Measurements from ENCODE around the gene ZNF780B. TPM values are rescaled to one million over a fixed set of nuclear protein-coding genes. Genes with fewer than 3 reads are reported as not detected.

ZNF780B gene
- total RNA-seq = 10 to 100 TPM in 1 of 2 donors, 1 to 10 TPM in 1; 8.3 to 12.5 TPM

- Histone ChIP-seq H3K27ac (peak within 1 kb of the TSS in 3 of 4 donors; percentile 9 to 64 (median 59)), H3K36me3 (replicated peaks in 1 of 2; ENCODE audit: insufficient read depth in 1 of 2, low read depth in 2 of 2) (no peaks in the 10 kb centered on the region), H3K9me3 (no peaks in the 10 kb centered on the region), H3K4me3 (peak within 1 kb of the TSS; percentile 40 to 77), H3K27me3 (no peaks in the 10 kb centered on the region), H3K4me1 (peaks cover 10% of the 10 kb centered on the region)
- DNase-seq (peak; percentile 50 to 83 (median 54)), ATAC-seq (peak; percentile 67)
- TF ChIP-seq POLR2A (IDR thresholded peaks at IDR 0.05) (peak in 2 of 3 donors; percentile 34 to 37), CTCF (IDR thresholded peaks at IDR 0.05) (no peak)
- 0 to 1% methylated on average over 36 to 41 of the region's 41 CpGs for WGBS, 2 donors
- intact Hi-C loops (cut with DNase I) = no loop called here
Observed at GRCh38 chr19:40055832-40056504, at the start of gene ZNF780B. Gene ZNF780B (minus strand): TSS chr19:40056231. CDS start chr19:40050332, 5,899 bp downstream.

- TF ChIP-seq POLR2A (IDR thresholded peaks at IDR 0.05) (no peak), CTCF (IDR thresholded peaks at IDR 0.05) (no peak)
- intact Hi-C loops (cut with DNase I) = no loop called here
Observed at GRCh38 chr19:40104754-40105153, 48.7 kb upstream of the ZNF780B start.

GRCh38 chr19:40103600-40103999 lies 47.6 kb upstream of the ZNF780B start:
- WGBS, 2 donors = 70 to 81% methylated on average over 4 of the region's 4 CpGs
- no peaks in the 10 kb centered on the region for H3K36me3 ChIP-seq (replicated peaks in 1 of 2; ENCODE audit: insufficient read depth in 1 of 2, low read depth in 2 of 2)
- no peaks in the 10 kb centered on the region for H3K4me1 ChIP-seq
- no peak overlapping the region for H3K4me3 ChIP-seq
- H3K27ac ChIP-seq = no peak overlapping the region
- H3K9me3 ChIP-seq = no peaks in the 10 kb centered on the region
- TF ChIP-seq CTCF (IDR thresholded peaks at IDR 0.05) (no peak), POLR2A (IDR thresholded peaks at IDR 0.05) (no peak)
- intact Hi-C loops (cut with DNase I) = no loop called here
- H3K27me3 ChIP-seq = no peaks in the 10 kb centered on the region
- DNase-seq (no peak), ATAC-seq (no peak)

More at GRCh38 chr19:40104754-40105153, 48.7 kb upstream of the ZNF780B start:
- Histone ChIP-seq H3K4me3 (no peak overlapping the region), H3K4me1 (no peaks in the 10 kb centered on the region), H3K9me3 (no peaks in the 10 kb centered on the region), H3K36me3 (replicated peaks in 1 of 2; ENCODE audit: insufficient read depth in 1 of 2, low read depth in 2 of 2) (no peaks in the 10 kb centered on the region), H3K27ac (no peak overlapping the region), H3K27me3 (no peaks in the 10 kb centered on the region)
- WGBS, 2 donors = 36 to 37% methylated on average over 1 of the region's 1 CpG
- no peak for ATAC-seq
- DNase-seq = no peak

GRCh38 chr19:40101813-40102212 lies 45.8 kb upstream of the ZNF780B start:
- Histone ChIP-seq H3K9me3 (no peaks in the 10 kb centered on the region), H3K4me1 (no peaks in the 10 kb centered on the region), H3K4me3 (no peak overlapping the region), H3K27me3 (no peaks in the 10 kb centered on the region), H3K27ac (no peak overlapping the region), H3K36me3 (replicated peaks in 1 of 2; ENCODE audit: insufficient read depth in 1 of 2, low read depth in 2 of 2) (no peaks in the 10 kb centered on the region)
- intact Hi-C loops (cut with DNase I) = no loop called here
- DNase-seq (no peak), ATAC-seq (no peak)
- 49 to 76% methylated on average over 1 of the region's 1 CpG for WGBS, 2 donors
- no peak for TF ChIP-seq POLR2A (IDR thresholded peaks at IDR 0.05)
- TF ChIP-seq CTCF (IDR thresholded peaks at IDR 0.05) = no peak

GRCh38 chr19:40093416-40093815 lies 37.4 kb upstream of the ZNF780B start:
- TF ChIP-seq CTCF (IDR thresholded peaks at IDR 0.05) (no peak), POLR2A (IDR thresholded peaks at IDR 0.05) (no peak)
- Histone ChIP-seq H3K27me3 (no peaks in the 10 kb centered on the region), H3K36me3 (replicated peaks in 1 of 2; ENCODE audit: insufficient read depth in 1 of 2, low read depth in 2 of 2) (no peaks in the 10 kb centered on the region), H3K4me3 (no peak overlapping the region), H3K27ac (no peak overlapping the region), H3K4me1 (peaks cover 12% of the 10 kb centered on the region), H3K9me3 (no peaks in the 10 kb centered on the region)
- ATAC-seq (no peak), DNase-seq (no peak)
- WGBS, 2 donors = 93 to 97% methylated on average over 1 of the region's 1 CpG
- intact Hi-C loops (cut with DNase I) = no loop called here
